Vagina (tissue), 2 donors: Measurements from ENCODE around the gene HAO1. TPM values are rescaled to one million over a fixed set of nuclear protein-coding genes. Genes with fewer than 3 reads are reported as not detected.

Source experiments
- DNase-seq, 2 donors: peaks; one replicate each; pipeline ENCODE4 v3.0.0-alpha.2; 2017; ENCODE audit errors: extremely low spot score in 2 of 2
- H3K27ac ChIP-seq: fragments of 200-600 bp; sonication (generic); one replicate; pipeline ENCODE4 v1.5.1; 2019
- H3K27me3 ChIP-seq: fragments of 200-600 bp; sonication (generic); one replicate; pipeline ENCODE4 v1.5.1; 2019
- H3K36me3 ChIP-seq, 2 donors: fragments of 200-600 bp; sonication (generic); one replicate each; pipeline ENCODE4 v1.5.1; 2017 to 2019
- H3K4me1 ChIP-seq: fragments of 200-600 bp; sonication (generic); one replicate; pipeline ENCODE4 v1.5.1; 2019
- H3K4me3 ChIP-seq, 2 donors: fragments of 200-600 bp; sonication (generic); 1 replicate in 1 of 2; 2 replicates in 1 of 2; pipeline ENCODE4 v1.5.1; 2016 to 2019
- H3K9me3 ChIP-seq: fragments of 200-600 bp; sonication (generic); one replicate; pipeline ENCODE4 v1.5.1; 2019
- CTCF ChIP-seq, 3 experiments: fragments of 450-650 bp in 2 of 3; fragments of 200-600 bp in 1 of 3; sonication (generic) in 1 of 3; IDR thresholded peaks; one replicate each; pipeline ENCODE4 v1.5.1; 2017 to 2019; ENCODE audit warnings: antibody characterized with exemption in 3 of 3, mild to moderate bottlenecking in 2 of 3, moderate library complexity in 2 of 3
- POLR2A ChIP-seq, 2 donors: fragments of 450-650 bp; IDR thresholded peaks; one replicate each; pipeline ENCODE4 v1.6.1; 2017; ENCODE audit warnings: antibody characterized with exemption in 2 of 2, mild to moderate bottlenecking in 2 of 2, moderate library complexity in 2 of 2
- POLR2AphosphoS5 ChIP-seq, 2 donors: sonication (generic); formaldehyde crosslinking; IDR thresholded peaks; one replicate each; pipeline ENCODE4 v1.9.0; 2017; ENCODE audit warnings: antibody characterized with exemption in 2 of 2, mild to moderate bottlenecking in 2 of 2, low read depth in 1 of 2; ENCODE audit not compliant: insufficient read depth in 1 of 2
- intact Hi-C: fragments of 100-400 bp; cut with DNase I; formaldehyde crosslinking; loops from one replicate; pipeline ENCODE4 v1.15.1; 2023
- total RNA-seq: library from RNA; depleted of rRNA; stranded (reverse); fragments of >200 nt; gene quantifications from one replicate; pipeline ENCODE4 v1.2.3, GENCODE V29; 2016

Gene HAO1
- total RNA-seq, 1 donor from 2014 or later = not detected

- Histone ChIP-seq H3K9me3 (no peaks in the 10 kb centered on the region), H3K27me3 (no peaks in the 10 kb centered on the region), H3K36me3 (no peaks in the 10 kb centered on the region), H3K4me3 (no peak overlapping the region), H3K27ac (no peak overlapping the region), H3K4me1 (no peaks in the 10 kb centered on the region)
- TF ChIP-seq CTCF (IDR thresholded peaks at IDR 0.05) (no peak), POLR2AphosphoS5 (IDR thresholded peaks at IDR 0.05; ENCODE audit: insufficient read depth in 1 of 2, low read depth in 1 of 2) (no peak), POLR2A (IDR thresholded peaks at IDR 0.05) (no peak)
- no peak for DNase-seq
- intact Hi-C loops = no loop called here
These were observed 15.6 kb downstream of the HAO1 start for GRCh38 chr20:7924692-7925091.

- Histone ChIP-seq H3K27me3 (no peaks in the 10 kb centered on the region), H3K36me3 (no peaks in the 10 kb centered on the region), H3K27ac (no peak overlapping the region), H3K4me1 (no peaks in the 10 kb centered on the region), H3K4me3 (no peak overlapping the region), H3K9me3 (no peaks in the 10 kb centered on the region)
- DNase-seq = no peak
- intact Hi-C loops = no loop called here
- TF ChIP-seq POLR2AphosphoS5 (IDR thresholded peaks at IDR 0.05; ENCODE audit: insufficient read depth in 1 of 2, low read depth in 1 of 2) = no peak
- no peak for TF ChIP-seq CTCF (IDR thresholded peaks at IDR 0.05)
- no peak for TF ChIP-seq POLR2A (IDR thresholded peaks at IDR 0.05)
These were observed 23.6 kb downstream of the HAO1 start for GRCh38 chr20:7916648-7917047.

- no peaks in the 10 kb centered on the region for H3K4me1 ChIP-seq
- H3K9me3 ChIP-seq = no peaks in the 10 kb centered on the region
- H3K4me3 ChIP-seq = no peak overlapping the region
- H3K27me3 ChIP-seq = no peaks in the 10 kb centered on the region
- no peak for DNase-seq
- TF ChIP-seq POLR2AphosphoS5 (IDR thresholded peaks at IDR 0.05; ENCODE audit: insufficient read depth in 1 of 2, low read depth in 1 of 2) = no peak
- no peak for TF ChIP-seq CTCF (IDR thresholded peaks at IDR 0.05)
- TF ChIP-seq POLR2A (IDR thresholded peaks at IDR 0.05) = no peak
- intact Hi-C loops = no loop called here
- H3K27ac ChIP-seq = no peak overlapping the region
- no peaks in the 10 kb centered on the region for H3K36me3 ChIP-seq
These were observed 27.7 kb downstream of the HAO1 start for GRCh38 chr20:7912551-7912950.

- TF ChIP-seq POLR2A (IDR thresholded peaks at IDR 0.05) (no peak), CTCF (IDR thresholded peaks at IDR 0.05) (no peak), POLR2AphosphoS5 (IDR thresholded peaks at IDR 0.05; ENCODE audit: insufficient read depth in 1 of 2, low read depth in 1 of 2) (no peak)
- H3K4me1 ChIP-seq = no peaks in the 10 kb centered on the region
- intact Hi-C loops = no loop called here
- H3K27ac ChIP-seq = no peak overlapping the region
- no peaks in the 10 kb centered on the region for H3K27me3 ChIP-seq
- no peak overlapping the region for H3K4me3 ChIP-seq
- H3K36me3 ChIP-seq = no peaks in the 10 kb centered on the region
- H3K9me3 ChIP-seq = no peaks in the 10 kb centered on the region
- DNase-seq = no peak
These were observed 28.5 kb downstream of the HAO1 start for GRCh38 chr20:7911586-7912330.

- H3K36me3 ChIP-seq = no peaks in the 10 kb centered on the region
- H3K27me3 ChIP-seq = no peaks in the 10 kb centered on the region
- intact Hi-C loops = no loop called here
- no peak for DNase-seq
- no peak overlapping the region for H3K27ac ChIP-seq
- H3K4me3 ChIP-seq = no peak overlapping the region
- H3K9me3 ChIP-seq = no peaks in the 10 kb centered on the region
- TF ChIP-seq POLR2A (IDR thresholded peaks at IDR 0.05) (no peak), CTCF (IDR thresholded peaks at IDR 0.05) (no peak), POLR2AphosphoS5 (IDR thresholded peaks at IDR 0.05; ENCODE audit: insufficient read depth in 1 of 2, low read depth in 1 of 2) (no peak)
- H3K4me1 ChIP-seq = no peaks in the 10 kb centered on the region
These were observed 31.4 kb downstream of the HAO1 start for GRCh38 chr20:7908905-7909304.
